GM19452 (cell line): ENCODE results near the gene MARK3.

Experiments
- ATAC-seq: cut with Tn5 transposase; IDR thresholded peaks from one replicate; pipeline ENCODE4 v1.9.1; 2021; ENCODE audit not compliant: unreplicated experiment

MARK3 gene

DNA sequence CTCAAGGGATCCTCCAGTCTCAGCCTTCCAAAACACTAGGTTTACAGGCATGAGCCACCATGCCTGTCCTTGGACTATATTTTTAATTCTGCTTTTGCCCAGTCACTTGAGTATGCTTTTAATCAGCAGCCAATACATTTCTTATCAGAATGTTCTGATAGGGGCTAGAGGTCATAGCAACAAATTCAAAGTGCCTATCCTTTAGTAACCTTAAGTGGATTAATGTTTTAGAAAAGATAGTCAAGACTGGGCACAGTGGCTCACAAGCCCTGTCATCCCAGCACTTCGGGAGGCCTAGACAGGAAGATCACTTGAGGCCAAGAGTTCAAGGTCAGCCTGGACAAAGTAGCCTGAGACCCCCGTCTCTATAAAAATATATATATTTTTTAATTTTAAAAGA, 100.3 kb downstream of the MARK3 start:
- ATAC-seq, result no peak

DNA sequence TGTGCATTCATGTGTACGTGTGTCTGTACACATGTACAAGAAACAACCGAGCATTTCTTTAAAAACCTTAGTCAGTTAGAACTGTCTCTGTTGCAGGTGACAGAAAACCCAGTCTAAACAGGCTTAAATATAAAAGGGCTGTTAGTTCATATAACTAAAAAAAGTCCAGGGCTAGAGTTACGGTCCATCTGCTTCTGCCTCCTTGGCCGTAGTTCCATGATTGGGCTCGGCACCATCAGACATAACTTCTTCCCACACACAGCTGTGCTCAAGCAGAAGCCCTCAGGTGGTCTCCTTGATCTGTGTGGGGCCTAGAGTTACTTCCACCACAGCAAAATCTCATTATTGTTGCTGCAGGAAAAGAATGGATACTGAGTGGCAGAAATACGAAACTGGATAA, 102.9 kb downstream of the MARK3 start:
- no peak for ATAC-seq

DNA sequence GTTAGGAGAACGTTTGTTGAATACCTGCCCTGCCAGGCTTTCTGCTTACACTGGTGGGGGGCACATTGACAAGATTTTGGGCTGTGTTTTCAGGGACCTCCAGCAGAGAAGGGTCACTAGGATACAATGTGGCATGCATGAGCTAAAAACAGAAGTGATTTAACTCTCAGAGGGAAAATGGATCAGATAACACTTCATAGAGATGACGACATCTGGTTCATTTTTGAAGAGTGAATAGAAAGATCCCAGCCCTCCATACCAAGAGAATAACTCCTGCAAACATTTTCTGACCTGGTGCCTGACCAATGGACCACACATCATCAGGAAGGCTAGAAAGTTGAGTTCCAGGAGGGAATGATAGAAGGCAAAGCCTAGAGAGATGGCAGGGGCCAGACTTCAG, 103.7 kb downstream of the MARK3 start:
- no peak for ATAC-seq

DNA sequence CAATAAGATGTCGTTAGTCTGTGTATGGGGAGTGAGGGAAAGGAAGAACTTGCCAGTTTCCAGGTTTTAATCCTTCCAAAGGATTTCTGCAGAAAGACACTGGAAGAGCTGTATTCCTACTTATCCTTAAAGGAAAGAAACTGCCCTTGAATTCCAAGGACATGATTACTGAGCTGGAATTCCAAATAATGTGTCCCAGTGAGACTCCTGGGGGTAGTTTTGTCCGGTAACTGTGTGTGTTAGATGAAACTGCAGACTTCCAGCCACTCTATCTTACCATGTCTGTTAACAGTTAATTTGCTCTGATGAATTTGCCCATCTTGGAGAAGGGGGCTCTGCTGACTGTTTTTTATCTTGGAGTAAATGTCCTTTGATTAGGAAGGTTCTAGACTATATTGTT, 104.4 kb downstream of the MARK3 start:
- ATAC-seq, result no peak

DNA sequence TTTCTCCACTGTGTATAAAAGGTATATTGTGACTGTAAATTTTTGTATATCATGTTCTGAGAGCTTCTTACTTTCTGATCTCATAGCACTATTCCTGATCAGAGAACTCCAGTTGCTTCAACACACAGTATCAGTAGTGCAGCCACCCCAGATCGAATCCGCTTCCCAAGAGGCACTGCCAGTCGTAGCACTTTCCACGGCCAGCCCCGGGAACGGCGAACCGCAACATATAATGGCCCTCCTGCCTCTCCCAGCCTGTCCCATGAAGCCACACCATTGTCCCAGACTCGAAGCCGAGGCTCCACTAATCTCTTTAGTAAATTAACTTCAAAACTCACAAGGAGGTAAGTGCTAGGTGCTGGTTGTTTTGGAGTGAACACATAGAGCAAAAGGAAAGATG, 106.5 kb downstream of the MARK3 start:
- ATAC-seq, result no peak

DNA sequence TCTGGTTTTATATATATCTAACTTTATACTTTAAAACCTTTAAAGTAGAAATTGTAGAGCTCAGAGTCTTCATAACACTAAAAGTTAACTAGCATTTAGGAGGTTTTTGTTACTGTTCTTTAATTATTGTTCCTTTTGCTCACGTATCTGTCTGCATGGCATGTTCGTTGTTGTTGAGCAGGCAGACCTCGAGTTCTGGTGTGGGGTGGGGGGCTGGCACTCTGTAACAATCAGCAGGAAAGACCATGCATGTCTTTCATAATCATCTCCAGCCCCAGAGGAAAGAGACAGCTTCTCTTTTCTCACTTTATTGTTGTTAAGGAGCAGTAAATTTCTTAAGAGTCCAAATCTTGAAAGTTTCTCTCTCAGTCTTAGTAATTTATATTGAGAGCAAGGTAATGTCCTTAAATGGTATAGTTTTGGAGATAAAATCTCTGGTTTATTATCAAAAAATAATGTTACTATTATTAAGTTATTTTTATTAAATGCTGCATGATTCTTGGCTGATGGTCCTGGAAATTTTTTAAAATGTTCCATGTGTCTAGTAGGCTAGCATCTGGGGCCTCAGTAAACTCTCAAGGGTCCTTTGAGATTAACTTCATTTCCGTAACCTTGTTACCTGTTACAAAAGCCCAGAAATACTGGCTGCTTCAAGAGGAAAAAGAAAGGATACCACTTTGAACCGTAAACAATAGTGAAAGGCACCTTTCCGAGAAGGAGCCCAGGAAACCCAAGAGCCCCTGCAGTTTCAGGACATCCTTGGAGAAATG, 107.1 kb downstream of the MARK3 start:
- ATAC-seq, result no peak

DNA sequence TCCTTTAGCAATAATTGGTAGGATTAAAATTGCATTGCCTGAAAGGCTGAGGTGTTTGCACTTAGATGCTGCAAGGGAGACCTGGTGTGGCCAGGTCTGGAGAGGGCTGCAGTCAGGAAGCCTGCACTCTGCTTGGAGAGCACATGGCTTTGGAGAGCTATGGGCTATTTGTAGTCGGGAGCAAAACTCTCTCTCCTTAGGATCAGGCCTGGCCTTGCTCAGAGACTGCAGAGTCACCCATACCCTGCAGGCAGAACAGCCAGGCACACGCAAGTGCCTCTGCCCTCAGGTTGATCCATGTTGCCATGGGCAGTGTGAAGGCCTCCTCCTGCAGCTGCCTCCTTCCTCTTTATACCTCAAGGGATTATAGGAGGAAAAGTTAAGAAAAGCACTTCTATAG, 110.6 kb downstream of the MARK3 start:
- no peak for ATAC-seq

DNA sequence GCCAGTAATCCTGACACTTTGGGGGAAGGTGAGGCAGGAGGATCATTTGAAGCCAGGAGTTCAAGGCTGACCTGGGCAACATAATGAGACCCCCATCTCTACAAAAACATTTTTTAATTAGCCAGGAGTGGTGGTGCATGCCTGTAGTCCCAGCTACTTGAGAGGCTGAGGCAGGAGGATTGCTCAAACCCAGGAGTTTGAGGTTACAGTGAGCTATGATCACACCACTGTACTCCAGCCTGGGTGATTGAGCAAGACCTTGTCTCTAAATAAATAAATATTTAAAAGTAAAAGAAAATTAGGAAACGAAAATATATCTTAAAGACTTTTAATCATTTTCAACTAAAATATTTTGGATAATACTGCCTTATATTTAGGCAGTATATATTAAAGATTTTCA, 111.6 kb downstream of the MARK3 start:
- ATAC-seq, result no peak

DNA sequence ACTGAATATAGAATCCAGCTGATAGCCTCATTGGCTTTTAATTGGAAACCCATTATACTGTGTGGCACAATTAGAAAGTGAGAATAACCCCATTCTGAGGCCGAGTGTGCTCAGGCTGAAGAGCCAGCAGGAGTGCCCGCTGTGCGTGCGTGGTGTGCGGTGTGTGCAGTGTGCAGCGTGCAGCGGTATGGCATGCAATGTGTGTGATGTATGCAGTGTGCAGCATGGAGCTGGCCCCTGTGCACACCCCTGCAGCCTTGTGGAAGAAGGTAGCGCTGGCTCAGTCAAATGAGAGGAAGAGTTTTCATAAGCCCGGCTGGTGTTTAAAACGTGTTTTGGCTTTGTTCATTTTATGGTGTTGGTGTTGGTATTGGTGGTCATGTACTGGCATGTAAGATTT, 114.5 kb downstream of the MARK3 start:
- ATAC-seq, result no peak

DNA sequence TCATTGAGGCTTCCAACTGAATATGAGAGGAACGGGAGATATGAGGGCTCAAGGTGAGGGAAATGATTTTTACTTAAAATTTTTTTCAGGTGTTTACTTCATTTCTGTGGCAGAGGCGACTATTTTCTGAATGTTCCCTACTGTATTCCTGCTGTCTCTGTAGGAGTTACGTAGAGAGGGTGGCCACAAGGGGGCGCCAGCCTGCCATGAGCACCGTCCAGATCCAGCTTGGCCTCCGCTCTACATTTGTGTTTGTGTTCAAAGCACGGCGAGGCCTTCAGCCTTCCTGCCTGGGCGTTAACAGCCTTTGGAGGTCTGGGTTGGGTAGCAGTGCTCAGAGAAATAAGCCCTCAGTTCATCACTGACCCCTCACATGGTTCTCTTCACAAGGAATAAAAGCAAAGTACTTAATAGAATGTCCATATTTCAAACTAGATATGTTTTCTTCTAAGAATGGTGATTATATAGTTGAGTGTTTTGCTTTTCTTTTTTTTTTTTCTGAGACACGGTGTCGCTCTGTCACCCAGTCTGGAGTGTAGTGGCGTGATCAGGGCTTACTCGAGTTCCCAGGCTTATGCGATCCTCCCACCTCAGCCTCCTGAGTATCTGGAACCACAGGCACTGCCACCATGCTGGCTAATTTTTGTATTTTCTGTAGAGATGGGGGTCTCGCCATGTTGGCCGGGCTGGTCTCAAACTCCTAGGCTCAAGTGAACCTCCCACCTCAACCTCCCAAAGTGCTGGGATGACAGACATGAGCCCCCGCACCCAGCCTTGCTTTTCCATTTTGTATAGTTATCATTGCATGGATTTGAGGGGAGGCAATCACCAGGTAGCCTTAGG, 115.2 kb downstream of the MARK3 start:
- no peak for ATAC-seq

DNA sequence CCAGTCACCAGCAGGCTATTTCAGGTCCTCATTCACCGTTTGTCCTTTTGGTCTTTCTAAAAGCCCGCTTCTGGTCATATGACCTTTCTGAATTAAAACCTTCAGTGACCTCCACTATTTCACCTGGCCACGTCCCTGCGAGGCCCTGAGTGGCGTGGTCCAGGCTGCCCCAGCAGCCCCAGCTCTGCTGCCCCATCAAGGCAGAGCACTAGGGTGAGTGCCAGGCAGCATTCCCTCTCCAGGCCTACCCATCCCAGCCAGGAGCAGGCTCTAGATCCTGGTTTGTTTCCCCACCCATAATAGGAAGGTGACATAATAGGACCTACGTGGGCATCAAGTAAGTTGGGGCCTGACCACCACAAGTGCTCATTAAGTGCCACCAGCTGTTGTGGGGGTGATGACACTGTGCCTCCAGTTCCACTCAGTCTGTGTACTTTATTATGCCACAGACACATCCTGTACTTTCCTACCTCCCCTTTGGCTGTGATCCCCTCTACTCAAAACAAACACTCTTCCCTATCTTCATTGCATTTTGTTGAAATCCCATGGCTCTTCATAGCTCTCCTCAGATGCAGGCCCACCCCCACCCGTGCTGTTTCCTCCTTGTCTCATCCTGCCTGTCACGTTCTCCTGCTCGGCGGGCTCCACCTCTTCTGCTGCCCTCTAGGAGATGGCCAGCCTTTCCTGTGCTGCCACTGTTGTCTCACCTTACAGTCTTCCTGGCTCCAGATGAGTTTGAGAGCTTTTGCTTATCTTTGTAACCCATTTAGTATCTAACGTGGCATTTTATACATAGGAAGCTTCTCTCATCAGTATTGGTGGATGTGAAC, 116.0 kb downstream of the MARK3 start:
- no peak for ATAC-seq

DNA sequence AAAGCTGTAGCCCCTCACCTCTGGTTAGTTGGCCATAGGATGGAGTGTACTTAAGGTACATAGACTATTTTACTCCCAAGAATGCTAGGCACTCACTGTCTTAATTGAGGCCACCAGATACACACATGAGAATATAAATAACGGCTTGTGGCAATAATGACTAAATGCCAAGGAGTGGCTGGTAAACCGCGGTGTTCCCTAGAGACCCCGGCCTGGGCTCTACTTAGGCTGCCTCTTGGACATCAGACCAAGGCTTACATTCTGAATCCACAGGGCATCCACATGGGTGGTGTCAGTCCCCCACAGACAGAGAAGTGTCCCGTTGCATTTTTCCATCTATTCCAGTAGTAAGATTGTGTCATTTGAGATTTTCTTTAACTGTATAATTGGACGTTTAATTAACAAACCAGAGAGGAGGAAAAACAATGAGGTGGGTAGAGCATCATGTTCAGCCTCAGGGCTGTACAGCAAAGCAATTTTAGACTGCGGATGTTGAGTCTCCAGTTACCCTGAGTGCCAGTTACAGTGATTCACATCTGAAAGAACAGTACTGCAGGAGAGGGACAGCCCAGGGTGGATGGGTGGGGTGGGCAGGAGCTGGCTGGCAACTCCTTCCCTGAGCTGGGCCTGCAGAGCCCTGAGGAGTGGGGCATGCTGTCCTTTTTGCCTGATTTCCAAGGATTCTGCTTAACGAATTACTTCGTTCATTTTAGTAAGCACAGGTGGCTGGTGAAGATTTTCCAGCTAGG, 116.9 kb downstream of the MARK3 start:
- ATAC-seq, result no peak

DNA sequence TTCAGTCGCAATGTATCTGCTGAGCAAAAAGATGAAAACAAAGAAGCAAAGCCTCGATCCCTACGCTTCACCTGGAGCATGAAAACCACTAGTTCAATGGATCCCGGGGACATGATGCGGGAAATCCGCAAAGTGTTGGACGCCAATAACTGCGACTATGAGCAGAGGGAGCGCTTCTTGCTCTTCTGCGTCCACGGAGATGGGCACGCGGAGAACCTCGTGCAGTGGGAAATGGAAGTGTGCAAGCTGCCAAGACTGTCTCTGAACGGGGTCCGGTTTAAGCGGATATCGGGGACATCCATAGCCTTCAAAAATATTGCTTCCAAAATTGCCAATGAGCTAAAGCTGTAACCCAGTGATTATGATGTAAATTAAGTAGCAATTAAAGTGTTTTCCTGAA, 117.7 kb downstream of the MARK3 start:
- no peak for ATAC-seq

DNA sequence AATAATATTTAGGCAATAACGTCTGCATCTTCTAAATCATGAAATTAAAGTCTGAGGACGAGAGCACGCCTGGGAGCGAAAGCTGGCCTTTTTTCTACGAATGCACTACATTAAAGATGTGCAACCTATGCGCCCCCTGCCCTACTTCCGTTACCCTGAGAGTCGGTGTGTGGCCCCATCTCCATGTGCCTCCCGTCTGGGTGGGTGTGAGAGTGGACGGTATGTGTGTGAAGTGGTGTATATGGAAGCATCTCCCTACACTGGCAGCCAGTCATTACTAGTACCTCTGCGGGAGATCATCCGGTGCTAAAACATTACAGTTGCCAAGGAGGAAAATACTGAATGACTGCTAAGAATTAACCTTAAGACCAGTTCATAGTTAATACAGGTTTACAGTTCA, 118.1 kb downstream of the MARK3 start:
- ATAC-seq, result no peak

DNA sequence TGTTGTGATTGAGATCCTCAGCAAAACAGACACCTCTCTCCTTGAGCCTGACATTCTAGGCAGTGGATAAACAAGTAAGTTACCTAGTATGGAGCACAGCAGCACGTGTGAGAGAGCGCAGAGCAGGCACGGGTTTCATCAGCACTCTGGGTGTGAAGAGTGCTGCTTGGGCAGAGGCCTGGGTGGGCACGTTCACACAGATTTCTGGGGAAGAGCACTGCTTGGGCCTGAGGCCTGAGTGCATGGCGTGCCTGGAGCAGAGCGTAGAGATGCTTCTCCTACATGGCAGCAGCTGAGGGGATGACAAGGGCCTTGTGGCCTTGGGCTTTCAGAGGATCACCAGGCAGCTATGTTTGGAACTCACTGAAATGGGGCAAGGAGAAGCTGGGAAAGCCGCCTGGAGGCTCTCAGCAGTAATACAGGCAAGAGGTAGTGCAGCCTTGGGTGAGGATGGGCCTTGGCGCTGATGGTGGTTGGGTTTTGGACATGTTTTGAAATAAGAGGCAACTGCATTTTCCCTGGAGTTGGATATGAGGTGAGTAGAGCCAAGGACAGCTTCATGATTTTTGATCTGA, 119.9 kb downstream of the MARK3 start:
- no peak for ATAC-seq

DNA sequence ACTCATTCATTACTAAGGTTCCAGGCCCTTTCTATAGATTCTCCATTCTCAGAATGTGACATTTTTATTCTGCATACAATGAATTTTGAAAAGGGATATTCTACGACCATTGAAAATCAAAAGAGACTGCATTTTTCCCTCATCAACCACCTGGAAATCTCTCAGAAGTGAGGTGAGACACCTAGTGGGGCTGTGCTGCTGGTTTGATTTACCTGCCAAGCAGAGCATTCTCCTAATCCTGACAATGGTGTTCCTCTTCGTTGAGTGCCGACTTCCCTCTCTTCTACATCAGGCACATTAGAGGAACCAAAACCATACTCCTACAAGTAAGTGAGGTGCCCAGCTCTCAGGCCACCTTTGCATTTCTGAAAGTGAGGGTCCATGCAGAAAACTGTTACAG, 122.5 kb downstream of the MARK3 start:
- no peak for ATAC-seq

DNA sequence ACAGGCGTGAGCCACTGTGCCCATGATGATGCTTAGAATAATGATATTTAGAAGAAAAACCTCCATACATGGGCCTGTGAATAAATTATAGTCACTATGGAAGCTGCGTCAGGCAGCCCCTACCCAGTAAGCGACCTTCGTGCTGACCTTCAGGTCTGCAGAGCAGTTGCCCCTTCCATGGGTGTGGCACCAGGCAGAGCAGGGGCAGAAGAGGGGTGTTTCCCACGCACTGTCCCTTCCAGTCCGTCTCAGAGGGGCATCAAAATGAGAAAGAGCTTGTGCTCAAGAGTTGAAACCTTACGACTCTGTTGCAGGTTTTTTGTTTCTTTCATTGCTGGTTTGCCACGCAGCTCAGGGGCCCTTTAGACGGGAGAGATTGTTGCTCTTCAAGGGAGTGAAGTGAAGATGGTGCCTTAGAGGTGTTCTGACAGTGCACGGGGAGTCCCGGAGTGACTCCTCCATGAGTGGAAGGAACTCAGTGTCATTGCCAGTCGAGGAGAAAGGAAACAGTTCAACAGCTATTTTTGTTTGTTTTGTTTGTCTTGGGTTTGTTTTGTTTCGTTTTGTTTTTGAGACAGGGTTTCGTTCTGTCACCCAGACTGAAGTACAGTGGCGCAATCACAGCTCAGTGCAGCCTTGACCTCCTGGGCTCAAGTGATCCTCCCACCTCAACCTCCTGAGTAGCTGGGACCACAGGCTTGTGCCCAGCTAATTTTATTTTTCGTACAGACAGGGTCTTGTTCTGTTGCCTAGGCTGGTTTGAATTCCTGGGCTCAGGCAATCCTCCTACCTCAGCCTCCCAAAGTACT, 123.5 kb downstream of the MARK3 start:
- ATAC-seq, result no peak

DNA sequence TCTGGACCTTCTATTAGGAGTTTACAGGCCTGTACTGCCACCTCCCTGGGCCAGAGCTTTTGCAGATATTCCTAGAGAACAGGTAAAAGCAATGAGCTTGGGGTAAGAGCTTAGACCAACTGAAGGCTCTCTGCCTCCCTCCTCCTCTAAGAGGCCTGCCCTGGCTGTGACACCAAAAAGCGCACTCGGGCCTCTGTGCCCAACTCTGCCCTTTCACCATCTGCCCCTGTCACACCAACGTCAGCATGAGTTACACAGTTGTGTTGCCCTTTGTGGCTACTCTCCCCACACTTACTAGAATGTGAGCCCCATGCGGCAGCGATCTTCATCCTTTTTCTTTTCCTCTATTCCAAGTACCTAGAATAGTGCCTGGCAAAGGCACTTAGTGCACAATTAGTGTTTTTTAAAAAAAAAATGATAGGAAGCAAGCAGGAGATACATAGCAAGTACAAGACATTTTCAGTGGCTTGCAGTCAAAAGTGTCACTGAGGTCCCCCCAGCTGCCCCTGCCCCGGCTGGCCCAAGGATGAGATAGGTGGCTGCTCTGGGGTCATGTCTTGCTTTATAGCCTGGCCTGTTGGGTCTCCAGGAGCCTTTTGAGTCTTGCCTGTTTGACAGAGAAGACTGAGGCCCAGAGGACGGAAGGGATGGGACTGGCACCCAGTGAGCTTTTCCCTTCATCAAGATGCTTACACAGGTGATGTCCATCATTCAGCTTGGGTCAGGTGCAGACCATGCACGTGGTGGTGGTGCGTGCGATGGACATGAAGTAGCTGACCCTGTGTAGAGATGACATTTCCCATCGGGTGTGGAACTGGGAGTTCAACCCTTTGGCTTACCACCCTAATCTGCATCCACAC, 124.9 kb downstream of the MARK3 start:
- no peak for ATAC-seq
